SIG-M5 (cell line): ENCODE measurements around the gene ELAVL3.
"Not testable (repeated sequence)": the region's sequence is repeated elsewhere in the genome, so short reads cannot be mapped to it uniquely, and the experiment has no call there.

ENCODE experiments used
- DNase-seq: peaks from one replicate; lab custom pipeline; 2025; lab: John Stamatoyannopoulos, UW

ELAVL3 gene

DNA sequence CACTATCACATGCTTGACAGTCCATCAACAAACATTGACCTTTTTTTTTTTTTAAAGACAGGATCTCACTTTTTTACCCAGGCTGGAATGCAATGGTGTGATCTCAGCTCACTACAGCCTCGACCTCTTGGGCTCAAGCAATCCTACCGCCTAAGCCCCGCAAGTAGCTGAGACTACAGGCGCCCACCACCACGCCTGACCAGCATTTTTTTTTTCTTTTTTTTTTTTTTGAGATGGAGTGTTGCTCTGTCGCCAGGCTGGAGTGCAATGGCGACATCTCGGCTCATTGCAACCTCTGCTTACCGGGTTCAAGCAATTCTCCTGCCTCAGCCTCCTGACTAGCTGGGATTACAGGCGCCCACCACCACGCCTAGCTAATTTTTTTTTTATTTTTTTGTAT is 21.9 kb downstream of the ELAVL3 start:
- not testable (repeated sequence) for DNase-seq

DNA sequence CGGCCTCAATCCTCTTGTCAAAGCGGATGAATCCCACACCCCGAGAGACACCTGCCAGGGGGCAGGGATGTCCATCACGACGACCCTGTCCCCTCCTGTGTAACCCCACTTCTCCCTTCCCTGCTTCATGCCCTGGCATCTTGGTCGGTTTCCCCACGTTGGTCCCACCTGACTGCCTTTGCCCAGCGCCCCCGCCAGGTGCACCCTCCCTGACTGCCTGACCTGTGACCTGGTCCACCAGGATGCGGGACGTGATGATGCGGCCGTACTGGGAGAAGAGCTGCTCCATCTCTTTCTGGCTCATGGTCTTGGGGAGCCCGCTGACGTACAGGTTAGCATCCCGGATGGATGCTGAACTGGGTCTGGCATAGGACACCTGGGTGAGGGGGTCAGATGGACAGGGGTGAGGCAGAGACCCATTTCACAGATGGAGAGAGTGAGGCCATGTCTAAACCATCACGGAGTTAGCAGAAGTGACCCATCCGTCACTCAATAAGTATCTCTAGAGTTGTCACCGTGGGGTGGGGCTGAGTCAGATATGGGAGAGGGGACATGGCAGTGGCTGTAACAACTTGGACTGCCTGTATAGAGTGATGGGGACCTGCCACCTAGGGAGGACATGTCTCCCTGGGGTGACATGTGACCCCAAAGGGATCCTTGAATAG is 22.5 kb downstream of the ELAVL3 start:
- DNase-seq: no peak

DNA sequence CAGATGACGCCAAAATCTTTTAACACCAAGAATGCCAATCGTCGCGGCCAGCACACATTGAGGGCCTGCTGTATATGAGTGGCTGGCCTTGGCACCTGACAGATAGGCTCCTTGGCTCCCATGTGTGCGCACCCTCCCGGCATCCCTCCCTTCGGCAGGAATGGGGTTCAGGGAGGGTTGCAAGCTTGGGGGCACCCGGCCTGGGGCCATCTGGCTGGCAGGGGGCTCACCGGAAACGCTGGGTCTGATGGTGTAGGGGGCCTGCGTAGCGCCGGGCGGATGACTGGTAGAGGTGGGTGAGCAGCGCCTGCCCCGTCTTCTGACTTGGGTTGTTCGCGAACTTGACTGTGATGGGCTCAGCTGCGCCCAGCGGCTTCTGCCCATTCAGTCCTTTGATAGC is 23.0 kb downstream of the ELAVL3 start:
- DNase-seq: no peak

DNA sequence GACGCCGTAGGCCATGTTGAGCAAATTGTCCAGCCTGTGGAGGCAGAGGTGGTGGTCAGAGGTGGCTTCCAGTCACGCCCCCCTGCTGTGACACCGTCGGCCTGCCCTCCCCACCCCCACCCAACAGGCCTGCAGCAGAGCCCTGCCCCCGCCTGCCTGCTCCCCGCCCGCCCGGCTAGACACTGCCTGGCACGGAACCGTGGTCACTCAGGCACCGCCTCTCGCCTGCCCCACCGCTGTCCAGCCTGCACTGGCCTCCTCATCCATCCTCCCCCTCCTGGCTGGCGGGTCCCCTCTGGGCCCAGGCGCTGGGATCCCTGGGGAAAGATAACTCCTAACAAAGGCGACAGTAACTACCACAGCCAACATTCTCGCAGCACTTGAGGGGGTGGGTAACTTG is 23.7 kb downstream of the ELAVL3 start:
- no peak for DNase-seq

DNA sequence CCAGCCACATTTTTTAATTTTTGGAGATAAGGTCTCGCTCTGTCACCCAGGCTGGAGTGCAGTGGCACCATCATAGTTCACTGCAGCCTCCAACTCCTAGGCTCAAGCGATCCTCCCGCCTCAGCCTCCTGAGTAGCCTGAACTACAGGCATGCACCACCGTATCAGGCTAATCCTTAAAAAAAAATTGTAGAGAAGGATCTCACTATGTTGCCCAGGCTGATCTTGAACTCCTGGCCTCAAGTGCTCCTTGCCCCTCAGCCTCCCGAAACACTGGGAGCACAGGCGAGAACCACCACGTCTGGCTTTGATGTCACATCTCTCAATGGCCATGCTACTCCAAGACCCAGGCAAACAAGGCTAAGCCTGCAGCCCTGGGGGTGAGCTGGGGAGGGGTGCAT is 24.2 kb downstream of the ELAVL3 start:
- no peak for DNase-seq

DNA sequence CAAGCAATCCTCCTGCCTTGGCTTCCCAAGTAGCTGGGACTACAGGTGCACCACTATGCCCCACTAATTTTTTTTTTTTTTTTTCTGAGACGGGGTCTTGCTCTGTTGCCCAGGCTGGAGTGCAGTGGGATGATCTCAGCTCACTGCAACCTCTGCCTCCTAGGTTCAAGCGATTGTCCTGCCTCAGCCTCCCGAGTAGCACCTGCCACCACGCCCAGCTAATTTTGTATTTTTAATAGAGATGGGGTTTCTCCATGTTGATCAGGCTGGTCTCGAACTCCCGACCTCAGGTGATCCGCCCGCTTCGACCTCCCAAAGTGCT is 25.7 kb downstream of the ELAVL3 start:
- DNase-seq: not testable (repeated sequence)

DNA sequence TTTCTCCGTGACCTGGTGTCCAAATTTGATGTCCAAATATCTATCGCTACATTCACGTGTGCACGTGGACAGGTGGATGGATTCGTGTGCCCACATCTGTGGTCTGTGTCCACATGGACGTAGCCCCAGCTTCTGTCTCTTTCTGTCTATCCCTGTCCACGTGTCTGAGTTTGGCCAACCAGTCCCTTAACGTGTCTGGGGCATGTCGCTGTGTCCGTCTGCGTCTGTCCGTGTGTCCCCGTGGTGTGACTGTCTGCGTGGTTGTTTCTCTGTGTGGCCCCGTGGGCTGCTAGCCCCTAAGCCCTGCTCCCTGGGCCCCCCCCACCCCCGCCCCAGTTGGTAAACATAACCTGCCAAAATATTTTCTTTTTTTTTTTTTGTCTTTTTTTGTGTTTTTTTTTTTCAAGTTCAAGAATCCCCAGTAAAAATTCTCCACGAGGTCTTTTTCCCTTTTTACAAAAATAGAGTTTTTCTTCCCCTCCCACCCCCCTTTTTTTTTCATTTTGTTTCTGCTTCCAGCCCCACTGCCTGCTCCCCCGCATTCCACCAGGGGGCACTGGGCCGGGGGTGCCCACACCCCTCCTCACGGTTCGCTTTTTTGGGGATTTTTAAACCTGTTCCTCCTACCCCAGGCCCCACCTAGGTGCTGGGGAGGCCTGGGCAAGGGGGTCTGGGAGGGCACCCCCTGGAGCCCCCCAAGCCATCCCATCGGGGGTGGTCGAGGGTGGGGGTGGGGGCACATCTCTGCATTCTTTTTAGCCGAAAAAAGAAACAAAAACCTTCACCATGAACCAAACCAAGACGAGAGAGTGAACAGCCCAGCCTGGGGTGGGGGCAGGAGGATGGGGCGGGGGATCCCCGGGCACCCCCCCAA is 27.1 kb downstream of the ELAVL3 start:
- no peak for DNase-seq

DNA sequence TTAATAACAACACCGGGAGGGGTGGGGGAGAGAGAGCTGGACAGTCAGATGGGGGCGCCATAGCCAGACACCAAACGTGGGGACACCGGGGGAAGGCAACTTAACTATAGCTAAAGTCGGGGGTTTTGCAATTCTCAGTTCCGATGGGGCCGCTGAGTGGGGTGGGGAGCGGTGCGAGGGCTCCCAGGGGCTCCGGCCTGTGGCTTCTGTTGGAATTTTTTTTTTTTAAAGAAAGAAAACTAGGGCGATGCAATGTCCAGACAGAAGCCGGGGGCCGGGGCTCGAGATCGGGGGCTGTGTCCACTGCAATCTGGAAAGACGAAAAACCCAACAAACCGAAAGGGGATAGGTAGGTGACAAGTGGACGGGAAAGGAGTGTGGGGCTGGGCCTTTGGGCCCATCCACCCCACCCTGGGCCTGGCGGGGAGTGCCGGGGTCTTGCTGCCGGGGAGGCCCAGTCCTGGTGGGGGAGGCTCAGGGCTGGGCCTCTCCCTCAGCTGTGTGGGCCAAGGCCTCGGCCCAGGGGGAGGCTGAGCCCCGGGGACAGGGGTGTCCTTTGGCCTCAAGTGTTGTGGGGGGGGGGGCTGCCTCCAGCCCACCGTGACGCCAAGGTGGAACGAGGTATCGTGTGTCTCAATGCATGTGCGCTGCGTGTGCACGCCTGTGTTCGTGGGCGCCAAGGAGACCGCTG is 28.1 kb downstream of the ELAVL3 start:
- DNase-seq: no peak

DNA sequence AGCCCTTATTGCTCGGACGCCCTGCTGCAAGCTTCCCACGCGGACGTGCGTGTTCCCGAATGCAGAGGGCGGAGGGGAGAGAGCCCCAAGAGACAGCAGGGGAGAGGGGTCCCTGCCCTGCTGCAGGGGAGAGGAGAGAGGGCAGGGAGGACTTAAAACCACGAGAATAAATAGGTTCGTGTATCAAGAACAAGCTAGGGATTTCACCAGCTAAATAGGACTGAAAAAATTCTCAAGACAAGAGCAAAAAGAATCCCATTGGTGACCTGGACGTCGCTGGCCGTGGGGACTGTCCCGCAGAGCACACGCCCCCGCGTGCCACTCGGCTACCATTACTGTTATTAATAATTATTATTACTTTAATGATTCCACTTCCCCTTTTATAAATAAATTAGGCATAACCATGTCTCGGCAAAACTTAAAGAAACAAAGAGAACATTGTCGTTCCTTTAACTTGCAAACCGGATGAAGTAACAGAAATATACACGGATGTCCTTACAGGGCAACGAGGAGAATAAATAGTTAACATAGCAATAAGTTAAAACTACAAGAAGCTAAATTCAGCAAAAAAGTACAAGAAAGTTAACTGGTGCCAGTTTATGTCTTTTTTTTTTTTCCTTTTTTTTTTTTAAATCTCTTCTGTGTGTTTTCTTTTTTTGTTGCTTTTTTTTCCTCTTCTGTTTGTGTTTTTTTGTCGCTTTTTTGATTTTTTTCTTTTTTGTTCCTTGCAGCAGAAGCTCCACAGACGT is 28.8 kb downstream of the ELAVL3 start:
- DNase-seq: no peak

DNA sequence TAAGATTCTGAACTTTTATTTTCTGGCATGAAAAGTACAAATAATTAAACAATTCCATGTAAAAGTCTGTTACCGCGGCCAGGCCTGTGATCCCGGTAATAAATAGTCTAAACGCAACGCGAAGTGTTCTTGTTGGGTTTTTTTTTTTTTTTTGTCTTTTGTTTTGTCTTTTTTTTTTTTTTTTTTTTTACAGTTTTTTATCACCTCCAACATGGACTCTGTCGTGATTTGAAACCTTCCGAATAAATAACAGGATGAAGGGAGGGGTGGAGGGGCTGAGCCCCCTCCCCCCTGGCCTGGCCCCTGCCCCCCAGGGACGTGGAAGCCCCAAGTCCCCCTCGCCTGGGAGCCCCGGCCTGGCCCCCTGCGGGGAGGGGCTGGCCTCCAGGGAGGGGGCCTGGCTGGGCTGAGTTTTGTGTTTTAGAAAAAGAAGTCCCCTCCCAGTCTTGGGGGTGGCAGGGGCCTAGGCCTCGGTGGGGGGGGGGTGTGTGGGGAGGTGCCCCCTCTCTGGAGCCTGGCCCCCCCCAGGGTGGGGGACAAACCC is 29.4 kb downstream of the ELAVL3 start:
- DNase-seq: no peak

DNA sequence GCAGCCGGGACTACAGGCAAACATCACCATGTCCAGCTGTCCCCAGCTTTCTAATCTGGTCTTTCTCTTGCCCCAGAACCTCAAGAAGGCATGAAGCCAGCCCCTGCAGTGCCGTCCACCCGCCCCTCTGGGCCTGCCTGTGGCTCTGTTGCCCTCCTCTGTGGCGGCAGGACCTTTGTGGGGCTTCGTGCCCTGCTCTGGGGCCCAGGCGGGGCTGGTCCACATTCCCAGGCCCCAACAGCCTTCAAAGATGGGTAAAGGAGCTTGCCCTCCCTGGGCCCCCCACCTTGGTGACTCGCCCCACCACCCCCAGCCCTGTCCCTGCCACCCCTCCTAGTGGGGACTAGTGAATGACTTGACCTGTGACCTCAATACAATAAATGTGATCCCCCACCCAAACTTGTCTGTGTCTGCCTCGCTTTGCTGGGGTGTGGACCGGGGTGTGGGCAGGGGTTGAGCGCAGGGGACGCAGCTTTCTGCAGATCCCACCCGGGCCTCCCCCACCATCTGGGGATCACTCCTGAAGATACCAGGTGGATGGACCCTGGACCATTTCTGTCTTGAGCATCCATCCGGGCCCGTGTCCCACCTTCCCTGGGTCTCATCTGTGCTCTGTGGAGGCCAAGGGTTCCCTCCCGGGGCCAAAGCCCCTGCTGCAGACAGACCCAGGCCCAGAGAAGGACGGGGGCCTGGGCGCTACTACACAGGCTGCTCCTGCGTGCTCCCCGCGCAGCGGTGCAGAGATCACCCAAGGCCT is 30.1 kb downstream of the ELAVL3 start:
- no peak for DNase-seq

DNA sequence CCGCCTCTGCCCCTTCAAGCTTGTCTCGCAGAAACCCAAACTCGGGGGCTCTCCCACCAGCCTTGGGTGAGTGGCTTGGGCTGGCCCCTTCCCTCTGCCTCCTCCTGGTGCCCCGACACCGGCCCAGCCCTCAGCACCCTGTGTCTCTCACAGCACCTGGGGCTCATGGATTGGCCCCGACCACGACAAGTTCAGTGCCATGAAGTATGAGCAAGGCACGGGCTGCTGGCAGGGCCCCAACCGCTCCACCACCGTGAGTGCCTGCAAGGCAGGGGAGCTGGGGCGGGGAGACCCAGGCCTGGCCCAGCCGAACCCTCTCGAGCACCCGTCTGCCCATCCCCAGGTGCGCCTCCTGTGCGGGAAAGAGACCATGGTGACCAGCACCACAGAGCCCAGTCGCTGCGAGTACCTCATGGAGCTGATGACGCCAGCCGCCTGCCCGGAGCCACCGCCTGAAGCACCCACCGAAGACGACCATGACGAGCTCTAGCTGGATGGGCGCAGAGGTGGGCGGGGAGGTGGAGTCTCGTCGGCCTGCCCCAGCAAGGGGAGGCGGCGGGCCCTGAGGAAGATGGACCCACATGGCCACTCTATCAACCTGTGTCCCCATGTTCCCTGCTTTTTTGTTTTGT is 31.8 kb downstream of the ELAVL3 start:
- DNase-seq: no peak

DNA sequence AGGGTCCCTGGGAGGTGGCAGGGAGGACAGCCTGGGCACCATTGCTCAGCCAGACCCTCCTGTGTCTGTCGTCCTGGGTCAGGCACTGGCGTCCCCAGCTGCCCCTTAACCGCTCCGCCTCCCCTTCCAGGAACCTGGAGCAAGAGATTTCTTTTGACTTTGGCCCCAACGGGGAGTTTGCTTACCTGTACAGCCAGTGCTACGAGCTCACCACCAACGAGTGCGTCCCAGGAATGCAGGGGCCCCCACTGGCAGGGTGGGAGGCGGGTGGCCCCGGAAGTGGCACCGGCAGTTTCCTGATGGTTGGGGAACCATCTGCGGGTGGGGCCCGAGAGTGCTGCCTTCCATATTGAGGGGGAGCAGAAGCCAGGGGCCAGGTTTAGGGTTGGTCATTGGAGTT is 32.4 kb downstream of the ELAVL3 start:
- no peak for DNase-seq

DNA sequence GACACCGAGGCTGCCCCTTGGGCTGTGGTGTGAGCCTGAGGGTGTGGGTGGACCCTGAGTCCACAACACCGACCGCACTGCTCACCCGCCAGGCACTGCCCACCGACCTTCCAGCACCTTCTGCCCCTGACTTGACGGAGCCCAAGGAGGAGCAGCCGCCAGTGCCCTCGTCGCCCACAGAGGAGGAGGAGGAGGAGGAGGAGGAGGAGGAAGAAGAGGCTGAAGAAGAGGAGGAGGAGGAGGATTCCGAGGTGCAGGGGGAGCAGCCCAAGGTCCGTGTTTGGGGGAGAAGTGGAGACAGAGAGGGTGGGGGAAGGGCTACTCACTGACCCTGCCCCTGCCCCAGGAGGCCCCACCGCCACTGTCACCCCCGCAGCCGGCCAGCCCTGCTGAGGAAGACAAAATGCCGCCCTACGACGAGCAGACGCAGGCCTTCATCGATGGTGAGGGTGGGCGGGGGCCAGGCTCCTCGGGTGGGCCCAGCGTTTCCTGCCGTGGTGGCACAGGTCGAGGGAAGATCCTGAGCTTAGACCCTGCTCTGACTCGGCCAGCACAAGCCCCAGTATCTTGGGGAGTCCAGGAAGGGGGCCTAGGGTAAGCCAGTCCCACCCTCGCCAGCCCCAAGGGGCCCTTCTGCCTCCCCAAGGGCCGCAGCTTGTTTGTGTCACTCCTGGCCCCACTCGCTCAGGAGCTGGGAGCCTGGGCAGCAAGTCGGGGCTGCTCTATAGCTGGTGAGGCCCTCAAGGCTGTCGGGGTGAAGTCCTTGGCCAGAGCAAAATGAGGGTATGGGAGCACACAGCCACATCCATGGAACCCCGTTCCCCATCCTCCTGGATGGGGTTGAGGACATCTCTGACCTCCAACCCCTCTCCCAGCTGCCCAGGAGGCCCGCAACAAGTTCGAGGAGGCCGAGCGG is 33.2 kb downstream of the ELAVL3 start:
- no peak for DNase-seq

DNA sequence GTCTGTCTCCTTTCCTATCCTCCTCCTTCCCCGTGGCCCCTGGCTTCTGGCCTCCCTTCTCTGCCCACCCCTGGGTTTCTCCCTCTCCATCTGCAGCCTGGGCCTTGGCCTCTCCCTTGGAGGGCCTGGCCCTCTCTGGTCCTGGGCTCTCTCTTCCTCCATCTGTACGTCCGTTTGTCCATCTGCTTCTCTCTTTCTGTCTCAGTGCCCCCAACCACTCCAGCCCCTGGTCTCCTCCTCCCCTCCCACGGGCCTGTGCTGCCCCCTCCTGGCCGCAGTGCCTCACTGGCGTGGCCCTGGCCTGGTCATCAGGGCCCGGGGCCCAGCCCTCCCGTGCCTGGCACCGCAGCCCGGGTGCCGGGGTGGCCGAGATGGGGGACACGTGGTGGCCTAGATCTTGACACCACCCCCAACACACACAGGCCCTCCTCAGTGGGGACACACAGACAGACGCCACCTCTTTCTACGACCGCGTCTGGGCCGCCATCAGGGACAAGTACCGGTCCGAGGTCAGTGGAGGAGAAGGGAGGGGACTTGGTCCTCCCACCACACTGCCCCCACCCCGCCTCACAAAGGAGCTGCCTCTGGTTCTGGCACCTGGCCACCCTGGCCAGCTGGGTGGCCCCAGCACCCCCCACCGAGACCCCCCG is 34.1 kb downstream of the ELAVL3 start:
- DNase-seq: no peak

DNA sequence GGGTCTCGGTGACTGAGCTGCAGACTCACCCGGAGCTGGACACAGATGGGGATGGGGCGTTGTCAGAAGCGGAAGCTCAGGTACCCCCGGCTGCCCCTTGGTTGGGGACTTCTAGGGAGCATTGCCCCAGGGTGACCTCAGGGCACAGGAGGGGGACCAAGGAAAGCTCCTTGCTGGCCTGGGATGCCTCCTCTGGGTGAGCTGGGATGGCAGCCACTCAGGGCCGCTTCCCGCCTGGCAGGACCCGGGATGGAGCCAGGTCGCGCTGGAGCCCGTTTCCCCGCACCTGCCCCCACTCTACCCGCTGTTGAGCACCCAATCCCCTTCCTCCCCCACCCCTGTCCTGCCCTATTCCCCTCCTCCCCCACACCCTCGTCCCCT is 34.6 kb downstream of the ELAVL3 start:
- DNase-seq: no peak

DNA sequence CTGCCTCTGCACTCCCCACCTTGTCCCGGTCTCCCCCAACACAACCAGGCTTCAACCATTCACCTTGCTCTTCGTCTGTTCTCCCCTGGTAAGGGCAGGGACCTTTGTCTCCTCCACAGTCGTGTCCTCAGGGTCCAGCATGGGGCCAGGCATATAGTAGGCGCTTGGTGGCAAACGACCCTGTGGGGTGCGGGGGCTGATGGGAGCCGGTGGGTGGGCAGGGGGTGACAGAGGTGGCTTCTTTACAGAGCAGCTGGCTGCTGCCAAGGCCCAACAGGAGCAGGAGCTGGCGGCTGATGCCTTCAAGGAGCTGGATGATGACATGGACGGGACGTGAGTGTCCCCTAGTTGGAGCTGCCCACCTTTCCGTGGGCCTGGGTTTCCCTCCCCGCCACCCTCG is 35.7 kb downstream of the ELAVL3 start:
- no peak for DNase-seq

DNA sequence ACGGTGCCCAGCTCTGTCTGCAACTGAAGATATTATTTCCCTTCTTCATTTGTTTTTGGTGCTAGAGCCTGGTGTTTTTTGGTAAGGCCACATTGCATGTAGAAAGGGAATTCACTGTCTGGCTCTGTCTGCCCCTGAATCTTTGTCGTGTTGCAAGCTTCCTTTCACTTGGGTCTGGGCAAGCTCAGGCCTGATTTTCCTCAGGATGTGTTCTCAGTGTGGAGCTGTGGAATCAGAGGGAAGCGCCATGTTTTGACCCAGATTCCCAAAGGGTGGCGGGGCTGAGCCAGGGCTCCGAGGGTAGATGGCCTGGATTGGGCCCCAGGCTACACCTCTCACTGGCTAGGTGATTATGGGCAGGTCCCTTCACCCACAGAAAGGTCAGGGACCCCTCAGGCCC is 36.8 kb downstream of the ELAVL3 start:
- DNase-seq: no peak

DNA sequence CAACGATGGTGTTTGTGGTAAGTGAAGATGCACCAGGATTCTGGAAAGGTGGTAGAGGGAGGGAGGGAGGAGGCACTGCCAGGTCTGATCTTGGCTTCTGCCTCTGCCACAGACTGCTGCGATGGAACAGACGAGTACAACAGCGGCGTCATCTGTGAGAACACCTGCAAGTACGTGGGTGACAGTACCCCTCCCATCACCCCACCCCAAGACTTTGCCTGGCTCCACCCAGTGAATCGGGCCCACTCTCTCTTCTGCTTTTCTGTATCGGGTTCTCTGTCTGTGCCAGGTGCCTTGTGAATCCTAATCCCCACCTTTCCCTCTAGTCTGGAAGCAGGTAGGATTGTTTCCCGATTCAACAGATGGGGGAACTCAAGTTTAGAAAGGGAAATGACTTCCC is 42.9 kb downstream of the ELAVL3 start:
- no peak for DNase-seq
